Upper lobe of right lung (tissue), 1 donor: Measurements from ENCODE around the gene COPG1. TPM values are rescaled to one million over a fixed set of nuclear protein-coding genes. Genes with fewer than 3 reads are reported as not detected.
A peak's percentile ranks its signal among the peaks of the same experiment; 100 is the strongest.

Experiments
- ATAC-seq: fragments of 200-7000 bp; cut with Tn5 transposase; one replicate; pipeline ENCODE4 v1.9.1; 2020; ENCODE audit warnings: mild to moderate bottlenecking, moderate library complexity
- DNase-seq: peaks from one replicate; pipeline ENCODE4 v3.0.0-alpha.2; 2020
- H3K27ac ChIP-seq: fragments of 200-600 bp; one replicate; pipeline ENCODE4 v1.8.0; 2022
- H3K27me3 ChIP-seq: fragments of 200-600 bp; one replicate; pipeline ENCODE4 v1.8.0; 2022; ENCODE audit warnings: mild to moderate bottlenecking
- H3K36me3 ChIP-seq: fragments of 200-600 bp; one replicate; pipeline ENCODE4 v1.8.0; 2022
- H3K4me1 ChIP-seq: fragments of 200-600 bp; one replicate; pipeline ENCODE4 v1.8.0; 2022
- H3K4me3 ChIP-seq: fragments of 200-600 bp; one replicate; pipeline ENCODE4 v1.8.0; 2022; ENCODE audit warnings: mild to moderate bottlenecking
- H3K9me3 ChIP-seq: fragments of 200-600 bp; one replicate; pipeline ENCODE4 v1.8.0; 2022
- intact Hi-C: fragments of 100-400 bp; cut with DNase I; formaldehyde crosslinking; loops from one replicate; pipeline ENCODE4 v1.11.0; 2022
- total RNA-seq: library from RNA; stranded (reverse); fragmentation: NEBNext Ultra II Directional; extraction: Animal tissue kit (Norgen Biotek cat#: 25700); gene quantifications from one replicate; pipeline ENCODE4 v1.2.1, GENCODE V29; 2021
- TF ChIP-seq, protein P1 (sequence below): fragments of 200-600 bp; IDR thresholded peaks from one replicate; pipeline ENCODE4 v1.8.0; 2022; ENCODE audit warnings: antibody characterized with exemption
- donor health status: DM: no; HTN: yes; CAD: no; lungs with severe emphysema.

The COPG1 gene
- total RNA-seq, 1 donor from 2014 or later: 149 TPM

DNA sequence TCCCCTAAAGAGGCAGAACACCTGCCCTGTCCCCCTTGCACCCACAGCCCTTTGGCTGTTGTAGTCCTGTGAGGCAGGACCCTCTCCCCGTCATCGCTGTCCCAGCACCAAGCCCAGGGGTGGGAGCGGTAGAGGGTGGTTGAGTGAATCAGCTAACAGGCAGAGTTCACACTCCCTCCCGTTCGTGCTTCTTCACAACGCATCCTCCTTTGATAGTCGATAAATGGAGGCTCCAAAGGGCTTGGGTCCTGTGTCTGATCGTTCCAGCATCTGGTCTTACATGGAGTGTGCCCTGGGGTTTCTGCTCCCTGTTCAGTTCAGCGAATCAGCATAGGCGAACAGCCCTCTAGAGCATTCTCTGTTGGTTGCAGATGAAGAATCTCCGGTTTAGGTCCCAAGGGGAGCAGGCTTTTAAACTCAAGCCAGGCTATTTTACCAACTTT lies 28.4 kb downstream of the COPG1 start:
- intact Hi-C loops: no loop called here
- H3K36me3 ChIP-seq: peaks cover 47% of the 10 kb centered on the region
- H3K27me3 ChIP-seq: no peaks in the 10 kb centered on the region
- ATAC-seq (no peak), DNase-seq (no peak)
- peak overlapping the region; percentile 97 for H3K4me3 ChIP-seq
- H3K4me1 ChIP-seq: peaks cover 23% of the 10 kb centered on the region
- TF ChIP-seq, protein P1, sequence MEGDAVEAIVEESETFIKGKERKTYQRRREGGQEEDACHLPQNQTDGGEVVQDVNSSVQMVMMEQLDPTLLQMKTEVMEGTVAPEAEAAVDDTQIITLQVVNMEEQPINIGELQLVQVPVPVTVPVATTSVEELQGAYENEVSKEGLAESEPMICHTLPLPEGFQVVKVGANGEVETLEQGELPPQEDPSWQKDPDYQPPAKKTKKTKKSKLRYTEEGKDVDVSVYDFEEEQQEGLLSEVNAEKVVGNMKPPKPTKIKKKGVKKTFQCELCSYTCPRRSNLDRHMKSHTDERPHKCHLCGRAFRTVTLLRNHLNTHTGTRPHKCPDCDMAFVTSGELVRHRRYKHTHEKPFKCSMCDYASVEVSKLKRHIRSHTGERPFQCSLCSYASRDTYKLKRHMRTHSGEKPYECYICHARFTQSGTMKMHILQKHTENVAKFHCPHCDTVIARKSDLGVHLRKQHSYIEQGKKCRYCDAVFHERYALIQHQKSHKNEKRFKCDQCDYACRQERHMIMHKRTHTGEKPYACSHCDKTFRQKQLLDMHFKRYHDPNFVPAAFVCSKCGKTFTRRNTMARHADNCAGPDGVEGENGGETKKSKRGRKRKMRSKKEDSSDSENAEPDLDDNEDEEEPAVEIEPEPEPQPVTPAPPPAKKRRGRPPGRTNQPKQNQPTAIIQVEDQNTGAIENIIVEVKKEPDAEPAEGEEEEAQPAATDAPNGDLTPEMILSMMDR: no peak
- no peaks in the 10 kb centered on the region for H3K9me3 ChIP-seq
- H3K27ac ChIP-seq: peak overlapping the region; percentile 93

DNA sequence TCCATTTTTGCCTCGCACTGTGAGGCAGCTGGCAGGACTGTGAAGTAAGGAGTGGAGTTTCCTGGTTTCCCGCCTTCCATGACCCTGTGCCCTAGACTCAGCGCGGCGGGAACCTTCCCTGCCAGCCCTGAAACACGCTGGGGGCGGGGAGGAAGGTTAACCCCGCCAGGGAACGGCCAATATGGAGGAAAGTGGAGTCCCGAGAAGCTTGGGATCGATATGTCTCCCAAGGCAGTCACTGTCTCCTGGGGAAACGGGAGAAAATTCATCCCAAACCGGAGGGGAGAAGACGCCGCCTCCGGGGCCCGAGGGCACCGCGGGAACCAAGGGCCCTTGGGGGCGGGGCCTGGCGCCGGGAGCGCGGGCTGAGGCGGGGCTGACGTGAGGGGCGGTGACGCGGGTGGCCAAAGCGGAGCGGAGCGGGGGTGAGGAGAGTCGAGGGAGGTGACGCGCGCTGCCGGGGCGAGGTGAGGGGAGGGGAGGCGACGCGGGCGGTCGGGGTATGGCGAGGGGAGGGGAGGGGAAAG lies 29.1 kb downstream of the COPG1 start, which contains the start of gene HMCES:
Gene HMCES, plus strand, starts transcription at position 432 of the 527 bp plus-strand sequence. CDS start 863 bp downstream, outside the sequence.
- intact Hi-C loops: no loop called here
- peak within 1 kb of the TSS; percentile 93 for H3K27ac ChIP-seq
- DNase-seq (peak; percentile 98), ATAC-seq (peak; percentile 98)
- peaks cover 23% of the 10 kb centered on the region for H3K4me1 ChIP-seq
- peaks cover 41% of the 10 kb centered on the region for H3K36me3 ChIP-seq
- H3K4me3 ChIP-seq: peak within 1 kb of the TSS; percentile 97
- H3K9me3 ChIP-seq: no peaks in the 10 kb centered on the region
- TF ChIP-seq, protein P1: no peak
- H3K27me3 ChIP-seq: no peaks in the 10 kb centered on the region

DNA sequence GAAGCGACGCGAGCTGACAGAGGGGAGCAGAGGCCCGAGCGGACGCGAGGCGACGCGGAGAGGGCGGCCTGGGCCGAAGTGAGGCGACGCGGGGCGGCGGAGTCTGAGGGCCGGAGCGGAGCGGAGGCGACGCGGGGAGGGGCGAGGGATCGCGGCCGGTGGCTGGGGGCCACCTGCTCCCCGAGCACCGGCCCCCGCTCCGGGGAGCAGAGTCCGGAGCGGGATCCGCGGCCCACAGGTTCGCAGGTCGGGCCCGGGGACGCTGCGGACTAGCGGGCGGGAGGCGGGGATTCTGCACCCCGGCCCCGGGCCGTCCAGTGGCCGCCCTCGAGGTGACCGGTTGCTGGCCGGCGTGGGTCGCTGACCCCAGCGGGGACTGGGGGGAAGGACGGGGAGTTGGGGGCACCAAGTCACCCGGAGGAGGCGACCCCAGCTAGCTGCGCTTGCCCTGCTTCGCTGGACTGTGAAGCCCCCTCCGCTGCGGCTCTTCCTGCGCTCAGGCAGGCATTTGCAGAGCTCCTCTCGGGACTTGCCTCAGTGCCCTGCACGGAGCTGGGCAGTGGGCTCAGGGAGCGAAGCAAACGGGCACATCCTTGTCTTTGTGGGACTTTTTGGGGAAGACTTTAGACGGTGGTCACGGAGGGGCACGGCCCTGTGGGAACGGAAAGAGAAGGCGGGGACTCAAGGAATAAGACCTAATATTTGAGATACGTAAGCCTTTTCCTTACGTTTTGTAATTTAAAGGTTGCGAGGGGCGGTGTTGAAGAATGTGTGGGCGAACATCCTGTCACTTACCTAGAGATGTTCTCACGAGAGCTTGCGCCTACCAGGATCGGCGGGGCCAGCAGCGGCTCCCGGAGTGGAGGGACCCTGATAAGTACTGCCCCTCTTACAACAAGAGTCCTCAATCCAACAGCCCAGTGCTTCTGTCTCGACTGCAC lies 29.8 kb downstream of the COPG1 start:
- peak overlapping the region; percentile 97 for H3K4me3 ChIP-seq
- H3K27me3 ChIP-seq: no peaks in the 10 kb centered on the region
- DNase-seq: peak; percentile 76
- TF ChIP-seq, protein P1: no peak
- intact Hi-C loops: no loop called here
- H3K9me3 ChIP-seq: no peaks in the 10 kb centered on the region
- peak; percentile 66 for ATAC-seq
- H3K4me1 ChIP-seq: peaks cover 23% of the 10 kb centered on the region
- H3K36me3 ChIP-seq: peaks cover 34% of the 10 kb centered on the region
- peak overlapping the region; percentile 93 for H3K27ac ChIP-seq

DNA sequence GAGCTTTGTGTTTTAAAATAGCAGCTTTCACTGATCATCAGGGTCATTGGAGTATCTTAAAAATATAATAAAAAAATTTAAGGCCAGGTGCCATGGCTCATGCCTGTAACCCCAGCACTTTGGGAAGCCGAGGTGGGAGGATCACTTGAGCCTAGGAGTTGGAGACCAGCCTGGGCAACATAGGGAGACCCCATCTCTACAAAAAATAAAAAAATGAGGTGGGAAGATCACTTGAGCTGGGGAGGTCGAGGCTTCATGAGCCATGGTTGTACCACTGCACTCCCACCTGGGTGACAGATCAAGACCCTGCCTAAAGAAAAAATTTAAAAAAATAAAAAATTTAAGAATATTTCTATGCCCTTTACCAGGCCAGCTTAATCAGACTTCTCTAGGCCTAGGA lies 30.8 kb downstream of the COPG1 start:
- peaks cover 29% of the 10 kb centered on the region for H3K36me3 ChIP-seq
- H3K9me3 ChIP-seq: no peaks in the 10 kb centered on the region
- no peak overlapping the region for H3K27ac ChIP-seq
- DNase-seq: no peak
- TF ChIP-seq, protein P1: no peak
- no peak for ATAC-seq
- H3K4me3 ChIP-seq: peak overlapping the region; percentile 97
- intact Hi-C loops: no loop called here
- H3K27me3 ChIP-seq: no peaks in the 10 kb centered on the region
- peaks cover 23% of the 10 kb centered on the region for H3K4me1 ChIP-seq

DNA sequence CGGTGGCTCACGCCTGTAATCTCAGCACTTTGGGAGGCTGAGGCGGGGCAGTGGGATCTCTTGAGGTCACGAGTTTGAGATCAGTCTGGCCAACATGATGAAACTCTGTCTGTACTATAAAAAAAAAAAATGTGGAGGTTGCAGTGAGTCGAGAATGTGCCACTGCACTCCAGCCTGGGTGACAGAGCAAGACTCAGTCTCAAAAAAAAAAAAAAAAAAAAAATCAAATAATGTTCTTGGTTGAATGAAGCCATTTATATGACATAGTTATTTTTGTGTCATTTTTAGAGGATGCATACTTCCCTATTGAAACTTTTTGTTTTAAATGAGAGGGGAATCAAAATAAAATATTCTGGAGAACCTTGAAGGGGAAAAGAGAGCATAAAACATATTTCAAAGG lies 32.3 kb downstream of the COPG1 start:
- H3K4me1 ChIP-seq: peaks cover 23% of the 10 kb centered on the region
- H3K4me3 ChIP-seq: no peak overlapping the region
- H3K27me3 ChIP-seq: no peaks in the 10 kb centered on the region
- TF ChIP-seq, protein P1: no peak
- no peak overlapping the region for H3K27ac ChIP-seq
- intact Hi-C loops: no loop called here
- no peaks in the 10 kb centered on the region for H3K9me3 ChIP-seq
- no peak for DNase-seq
- ATAC-seq: no peak
- H3K36me3 ChIP-seq: peaks cover 21% of the 10 kb centered on the region
